HG02759 (cell line): ENCODE data around the gene RAB31.
"Not testable (repeated sequence)": the region's sequence is repeated elsewhere in the genome, so short reads cannot be mapped to it uniquely, and the experiment has no call there.

Source experiments
- ATAC-seq: cut with Tn5 transposase; IDR thresholded peaks from one replicate; pipeline ENCODE4 v1.9.1; 2021; ENCODE audit warnings: mild to moderate bottlenecking, moderate library complexity; ENCODE audit not compliant: unreplicated experiment

The RAB31 gene

DNA sequence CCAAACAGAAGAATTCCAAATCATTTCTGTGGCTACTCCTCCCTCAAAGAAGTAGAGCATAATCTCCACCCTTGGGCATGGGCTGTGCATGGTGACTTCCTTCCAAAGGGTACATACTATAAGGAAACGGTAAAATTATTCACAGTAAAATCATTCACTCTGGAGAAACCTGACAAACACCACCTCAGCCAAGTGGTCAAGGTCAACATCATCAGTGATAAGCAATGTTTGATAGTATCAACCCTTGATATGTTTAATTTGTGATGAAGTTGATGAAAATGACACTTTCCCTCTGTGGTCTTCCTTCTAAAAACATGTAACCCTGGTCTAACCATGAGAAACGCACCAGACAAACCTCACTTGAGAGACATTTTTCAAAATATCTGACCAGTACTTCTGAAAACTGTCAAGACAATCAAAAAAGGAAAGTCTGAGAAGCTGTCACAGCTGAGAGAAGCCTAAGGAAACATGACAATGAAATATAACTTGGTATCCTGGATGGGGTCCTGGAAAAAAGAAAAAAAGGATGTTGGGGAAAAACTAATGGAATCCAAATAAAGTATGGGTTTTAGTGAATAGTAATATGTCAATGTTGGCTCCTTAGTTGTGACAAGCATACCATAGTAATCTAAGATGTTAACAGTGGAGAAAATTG, 168.2 kb downstream of the RAB31 start:
- no peak for ATAC-seq

GRCh38 chr18:9876867-9877654, 169.0 kb downstream of the RAB31 start:
- no peak for ATAC-seq

DNA sequence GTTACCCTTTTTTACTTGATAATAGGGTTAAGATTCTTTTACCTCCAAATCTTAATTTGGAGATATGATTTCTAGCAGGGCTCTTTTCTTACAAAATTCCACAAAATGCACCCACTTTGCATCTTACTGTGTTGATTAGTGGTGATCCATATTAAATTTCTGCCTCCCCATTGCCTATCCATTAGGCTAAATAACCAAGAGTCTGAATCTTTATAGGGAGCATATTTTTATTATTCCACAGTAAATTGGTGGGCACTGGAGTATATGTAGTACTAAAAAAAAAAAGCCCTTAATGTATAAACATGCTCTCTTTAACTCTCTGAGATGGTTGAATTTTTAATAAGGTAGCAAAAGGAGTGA, 169.5 kb downstream of the RAB31 start:
- ATAC-seq: no peak

GRCh38 chr18:9878095-9878494, 170.0 kb downstream of the RAB31 start:
- no peak for ATAC-seq

DNA sequence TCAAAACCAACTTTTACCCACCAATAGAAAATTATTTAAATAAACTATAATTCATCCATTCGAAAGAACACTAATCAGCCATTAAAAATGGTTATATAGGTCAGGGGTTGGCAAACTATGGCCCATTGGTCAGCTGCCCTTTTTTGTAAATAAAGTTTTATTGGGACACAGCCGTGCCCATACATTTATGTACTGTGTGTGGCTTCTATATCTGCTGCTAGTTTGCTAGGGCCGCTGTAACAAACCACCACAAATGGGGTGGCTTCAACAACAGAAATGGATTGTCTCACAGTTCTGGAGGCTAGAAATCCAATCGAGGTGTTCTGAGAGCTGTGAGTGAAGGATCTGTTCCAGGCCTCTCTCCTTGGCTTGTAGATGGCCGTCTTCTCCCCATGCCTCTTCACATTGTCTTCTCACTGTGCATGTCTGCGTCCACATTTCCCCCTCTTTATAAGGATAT, 170.7 kb downstream of the RAB31 start:
- no peak for ATAC-seq

- ATAC-seq: no peak
Measured at GRCh38 chr18:9884090-9884489, 176.0 kb downstream of the RAB31 start.

- ATAC-seq: no peak
Measured at GRCh38 chr18:9884532-9885140, 176.5 kb downstream of the RAB31 start.

DNA sequence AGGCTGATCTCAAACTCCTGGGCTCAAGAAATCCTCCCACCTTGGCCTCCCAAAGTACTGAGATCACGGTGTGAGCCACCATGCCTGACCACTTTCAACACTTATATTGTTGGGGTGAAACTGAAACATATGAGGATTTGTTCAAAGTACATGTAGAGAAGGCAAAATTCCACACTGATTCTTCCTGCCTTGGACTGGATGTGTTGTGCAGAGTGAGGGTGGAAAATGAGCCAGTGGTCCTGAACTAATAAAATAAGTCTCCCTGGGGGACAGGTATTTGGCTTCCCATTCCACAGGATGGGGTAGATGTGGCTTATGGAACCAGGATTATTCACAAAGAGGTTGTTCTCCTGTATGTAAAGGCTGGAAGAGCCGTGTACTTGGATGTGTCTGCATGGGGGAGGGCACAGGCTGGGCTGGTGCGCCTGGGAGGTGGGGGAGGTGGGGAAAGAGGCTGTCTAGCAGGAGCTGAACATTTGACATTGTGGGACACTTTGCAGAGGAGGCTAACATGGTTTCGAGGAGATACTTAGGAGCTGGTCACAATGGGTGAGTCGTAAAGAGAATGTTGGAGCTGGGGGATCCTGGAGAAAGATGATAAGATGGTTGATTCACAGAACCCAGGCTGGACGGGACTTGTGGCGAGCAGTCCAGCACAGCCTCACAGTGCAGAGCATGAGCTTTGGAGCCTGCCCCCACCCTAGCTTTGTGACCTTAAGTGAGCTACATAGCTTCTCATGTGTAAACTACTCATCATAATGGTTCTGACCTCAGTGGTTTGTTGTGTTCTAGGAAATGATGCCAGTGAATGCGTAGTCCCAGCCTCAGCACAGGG, 177.3 kb downstream of the RAB31 start, which contains the start of gene TXNDC2:
TXNDC2 (plus strand) TSS at position 804 of the 835 bp plus-strand sequence. CDS start 708 bp downstream, outside the sequence.
- ATAC-seq: no peak

DNA sequence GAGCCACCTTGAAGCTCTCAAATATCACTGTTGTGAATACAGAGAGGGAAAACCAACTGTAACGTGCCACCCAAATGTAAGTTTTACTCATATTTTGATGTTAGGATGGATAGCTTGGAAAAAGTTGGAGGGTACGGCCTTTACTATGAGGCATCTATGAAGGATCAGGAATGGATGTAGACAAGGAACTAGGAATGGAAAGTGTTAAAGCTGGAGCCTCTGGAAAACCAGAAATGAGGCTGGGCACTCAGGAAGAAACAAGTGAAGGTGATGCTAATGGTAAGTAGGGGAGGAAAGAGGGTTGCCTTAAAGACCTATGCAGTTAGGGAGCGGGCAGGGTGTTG, 177.9 kb downstream of the RAB31 start:
- ATAC-seq: no peak

DNA sequence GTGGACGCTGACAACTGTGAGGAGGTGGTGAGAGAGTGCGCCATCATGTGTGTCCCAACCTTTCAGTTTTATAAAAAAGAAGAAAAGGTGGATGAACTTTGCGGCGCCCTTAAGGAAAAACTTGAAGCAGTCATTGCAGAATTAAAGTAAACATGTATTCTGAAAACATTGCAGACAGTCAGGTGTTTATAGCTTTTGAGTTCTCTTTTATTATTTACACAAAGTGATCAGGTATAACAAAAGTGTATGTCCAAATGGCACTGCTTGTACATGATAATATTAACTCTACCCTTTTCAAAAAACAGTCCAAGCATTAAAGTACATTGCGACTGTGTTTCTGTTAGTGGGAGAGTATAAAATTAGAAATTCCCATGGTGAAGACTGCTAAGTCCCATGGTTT, 179.9 kb downstream of the RAB31 start:
- ATAC-seq: no peak

DNA sequence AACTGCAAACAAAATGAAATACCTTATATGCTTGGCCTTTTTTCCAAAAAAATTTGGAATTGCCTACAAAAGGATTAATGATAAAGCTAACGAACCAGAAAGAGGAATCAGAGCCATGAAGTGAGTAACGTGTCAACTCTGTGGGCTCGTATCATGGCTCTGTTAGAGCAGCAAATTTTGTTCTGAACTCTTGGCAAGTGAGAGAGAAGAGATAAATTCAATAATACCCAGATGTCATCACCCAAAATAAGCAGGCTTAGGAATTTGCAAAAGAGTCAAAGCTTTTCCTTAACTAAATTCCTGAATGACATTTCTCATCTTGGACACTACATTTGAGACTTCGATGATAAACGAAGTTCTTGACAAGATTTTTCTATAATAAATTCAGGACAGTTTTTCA, 182.1 kb downstream of the RAB31 start:
- ATAC-seq: no peak

- no peak for ATAC-seq
Measured at GRCh38 chr18:9890957-9891356, 182.9 kb downstream of the RAB31 start.

- not testable (repeated sequence) for ATAC-seq
Measured at GRCh38 chr18:9891515-9891914, 183.4 kb downstream of the RAB31 start.

DNA sequence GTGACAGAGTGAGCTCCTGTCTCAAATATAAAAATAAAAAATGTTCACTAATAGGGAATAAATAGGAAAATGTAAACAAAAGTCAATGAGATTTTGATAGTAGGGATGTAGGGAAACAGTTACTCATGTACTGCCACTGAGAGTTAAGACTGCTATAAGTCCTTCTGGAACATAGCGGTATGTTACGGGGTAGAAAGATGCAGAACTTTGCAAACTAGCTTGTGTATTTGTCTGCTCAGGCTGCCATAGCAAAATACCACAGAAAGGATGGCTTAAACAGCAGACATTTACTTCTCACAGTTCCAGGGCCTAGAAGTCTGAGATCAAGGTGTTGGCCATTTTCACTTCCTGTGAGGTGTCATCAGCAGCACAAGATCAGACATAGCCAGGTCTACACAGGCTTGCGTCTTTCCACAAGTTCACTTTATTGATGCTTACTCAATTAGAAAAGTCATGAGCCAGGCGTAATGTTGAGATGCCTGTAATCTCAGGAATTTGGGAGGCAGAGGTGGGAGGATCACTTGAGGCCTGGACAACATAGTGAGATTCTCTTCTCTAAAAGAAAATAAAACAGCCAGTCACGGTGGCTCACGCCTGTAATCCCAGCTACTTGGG, 186.5 kb downstream of the RAB31 start:
- ATAC-seq: no peak

DNA sequence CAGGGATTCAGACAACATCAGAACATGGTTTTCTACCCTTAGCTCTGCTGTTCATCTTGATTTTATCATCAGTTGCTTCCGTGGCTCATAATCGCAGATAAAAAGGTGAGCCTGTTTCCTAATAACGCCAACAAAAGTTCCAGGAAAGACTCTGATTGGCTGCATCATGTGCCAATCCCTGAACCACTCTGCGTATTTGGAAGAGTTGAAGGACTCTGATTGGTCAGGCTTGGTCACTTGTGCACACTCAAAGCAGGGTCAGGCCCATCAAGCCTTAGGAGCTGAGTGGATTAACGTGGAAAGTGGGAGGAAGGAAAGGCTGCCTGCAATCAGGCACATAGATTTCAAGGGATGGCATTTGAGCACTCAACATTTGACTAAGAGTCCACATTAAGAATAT, 189.0 kb downstream of the RAB31 start:
- no peak for ATAC-seq

GRCh38 chr18:9897787-9898291, 189.7 kb downstream of the RAB31 start:
- not testable (repeated sequence) for ATAC-seq

- ATAC-seq: no peak
Measured at GRCh38 chr18:9898792-9899549, 190.9 kb downstream of the RAB31 start.

- not testable (repeated sequence) for ATAC-seq
Measured at GRCh38 chr18:9899550-9899930, 191.4 kb downstream of the RAB31 start.

DNA sequence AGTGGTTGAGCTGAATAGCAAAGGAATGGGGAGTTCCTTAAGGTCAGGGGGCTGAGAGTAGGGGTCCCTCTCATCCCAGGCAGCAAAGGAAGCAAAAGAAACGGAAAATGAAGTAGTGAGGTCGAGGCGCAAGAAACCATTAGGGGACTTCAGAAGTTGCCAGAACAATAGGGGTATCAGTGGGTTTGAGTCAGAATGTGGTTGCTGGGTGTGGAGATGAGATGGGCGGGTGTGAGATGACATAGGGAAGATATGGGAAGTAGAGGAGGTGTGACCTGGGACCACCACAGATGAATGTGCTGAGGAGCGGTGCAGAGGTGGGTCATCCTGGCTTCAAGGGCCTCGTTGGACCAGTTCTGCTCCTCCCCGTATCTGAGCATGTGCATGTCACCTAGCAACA, 192.6 kb downstream of the RAB31 start:
- ATAC-seq: no peak

DNA sequence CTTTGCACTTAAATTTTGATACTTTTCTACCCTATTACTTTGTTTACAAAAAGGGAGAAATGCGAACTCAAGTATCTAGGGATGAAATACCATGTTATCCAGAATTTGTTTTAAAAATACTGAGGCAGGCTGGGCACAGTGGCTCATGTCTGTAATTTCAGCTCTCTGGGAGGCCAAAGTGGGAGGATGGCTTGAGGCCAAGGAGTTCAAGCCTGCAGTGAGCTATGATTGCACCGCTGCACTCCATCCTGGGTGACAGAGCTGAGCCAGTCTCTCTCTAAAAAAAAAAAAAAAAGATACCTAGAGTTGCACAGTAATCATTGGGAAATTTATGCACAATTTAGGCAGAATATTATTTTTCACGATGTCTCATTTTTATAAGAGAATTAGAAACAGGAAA, 193.3 kb downstream of the RAB31 start:
- ATAC-seq: no peak
